ENCODE results near the gene SNED1.

- TF ChIP-seq, protein P1, sequence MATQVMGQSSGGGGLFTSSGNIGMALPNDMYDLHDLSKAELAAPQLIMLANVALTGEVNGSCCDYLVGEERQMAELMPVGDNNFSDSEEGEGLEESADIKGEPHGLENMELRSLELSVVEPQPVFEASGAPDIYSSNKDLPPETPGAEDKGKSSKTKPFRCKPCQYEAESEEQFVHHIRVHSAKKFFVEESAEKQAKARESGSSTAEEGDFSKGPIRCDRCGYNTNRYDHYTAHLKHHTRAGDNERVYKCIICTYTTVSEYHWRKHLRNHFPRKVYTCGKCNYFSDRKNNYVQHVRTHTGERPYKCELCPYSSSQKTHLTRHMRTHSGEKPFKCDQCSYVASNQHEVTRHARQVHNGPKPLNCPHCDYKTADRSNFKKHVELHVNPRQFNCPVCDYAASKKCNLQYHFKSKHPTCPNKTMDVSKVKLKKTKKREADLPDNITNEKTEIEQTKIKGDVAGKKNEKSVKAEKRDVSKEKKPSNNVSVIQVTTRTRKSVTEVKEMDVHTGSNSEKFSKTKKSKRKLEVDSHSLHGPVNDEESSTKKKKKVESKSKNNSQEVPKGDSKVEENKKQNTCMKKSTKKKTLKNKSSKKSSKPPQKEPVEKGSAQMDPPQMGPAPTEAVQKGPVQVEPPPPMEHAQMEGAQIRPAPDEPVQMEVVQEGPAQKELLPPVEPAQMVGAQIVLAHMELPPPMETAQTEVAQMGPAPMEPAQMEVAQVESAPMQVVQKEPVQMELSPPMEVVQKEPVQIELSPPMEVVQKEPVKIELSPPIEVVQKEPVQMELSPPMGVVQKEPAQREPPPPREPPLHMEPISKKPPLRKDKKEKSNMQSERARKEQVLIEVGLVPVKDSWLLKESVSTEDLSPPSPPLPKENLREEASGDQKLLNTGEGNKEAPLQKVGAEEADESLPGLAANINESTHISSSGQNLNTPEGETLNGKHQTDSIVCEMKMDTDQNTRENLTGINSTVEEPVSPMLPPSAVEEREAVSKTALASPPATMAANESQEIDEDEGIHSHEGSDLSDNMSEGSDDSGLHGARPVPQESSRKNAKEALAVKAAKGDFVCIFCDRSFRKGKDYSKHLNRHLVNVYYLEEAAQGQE (IDR thresholded peaks at IDR 0.05; ENCODE audit: insufficient read depth in 1 of 2, low read depth in 2 of 2, low read length in 2 of 2): no peak
- peak; percentile 76 for TF ChIP-seq POLR2AphosphoS5 (IDR thresholded peaks at IDR 0.05; ENCODE audit: low read depth, low read length)
Measured at GRCh38 chr2:241102239-241102803, 103.9 kb downstream of the SNED1 start, which contains the start of gene MTERF4.
